ENCODE data around the gene SUPT7L. TPM values are rescaled to one million over a fixed set of nuclear protein-coding genes. Genes with fewer than 3 reads are reported as not detected.

The SUPT7L gene
- polyA plus RNA-seq, 1 donor (not counting 4 experiments of a cell fraction or from before 2014, with no cell fraction given): 39.8 TPM

- Histone ChIP-seq H3K4me1 (ENCODE audit: control insufficient read depth, extremely low read depth, insufficient read depth, low read length) (peaks cover 39% of the 10 kb centered on the region), H3K4me2 (ENCODE audit: control insufficient read depth, extremely low read depth, insufficient read depth, low read depth, low read length) (no peak overlapping the region), H3K27me3 (ENCODE audit: control insufficient read depth, extremely low read depth, insufficient read depth, low read length) (no peaks in the 10 kb centered on the region), H3K9ac (ENCODE audit: control insufficient read depth, extremely low read depth, insufficient read depth, low read length) (no peak overlapping the region), H3K79me2 (ENCODE audit: control insufficient read depth, insufficient read depth, low read length) (no peaks in the 10 kb centered on the region), H4K20me1 (ENCODE audit: control insufficient read depth, extremely low read depth, insufficient read depth, low read length) (no peaks in the 10 kb centered on the region), H2AFZ (ENCODE audit: control insufficient read depth, low read length) (peak overlapping the region; percentile 5), H3K36me3 (ENCODE audit: control insufficient read depth in 2 of 2, extremely low read depth in 1 of 2, insufficient read depth in 2 of 2, low read length in 2 of 2) (no peaks in the 10 kb centered on the region), H3K4me3 (ENCODE audit: control insufficient read depth in 2 of 3, extremely low read depth in 1 of 3, insufficient read depth in 2 of 3, low read depth in 1 of 3, low read length in 3 of 3) (no peak overlapping the region), H3K9me1 (ENCODE audit: control insufficient read depth, extremely low read depth, insufficient read depth, low read length) (no peaks in the 10 kb centered on the region), H3K27ac (ENCODE audit: control insufficient read depth, insufficient read depth, low read length) (peak overlapping the region; percentile 52), H3K9me3 (ENCODE audit: control insufficient read depth, low read depth, low read length) (no peaks in the 10 kb centered on the region)
- dilution Hi-C loops (cut with MboI; ENCODE audit: extremely low pct_ligation_motif_present, low sequenced_read_pairs): no loop called here
- TF ChIP-seq EZH2 (IDR thresholded peaks at IDR 0.05; ENCODE audit: low read length) (no peak), CTCF (optimal IDR thresholded peaks at IDR 0.05 in 1 of 3, IDR thresholded peaks at IDR 0.05 in 1 of 3, conservative IDR thresholded peaks at IDR 0.05 in 1 of 3; ENCODE audit: extremely low read depth in 1 of 3, insufficient read depth in 2 of 3, low read length in 3 of 3) (peak; percentile 80 to 89 (median 86))
- peak; percentile 49 for DNase-seq (ENCODE audit: low read depth, low spot score)
- FAIRE-seq: peak; percentile 82
Measured at GRCh38 chr2:27703638-27704341, 40.4 kb upstream of the SUPT7L start.

- dilution Hi-C loops (cut with MboI; ENCODE audit: extremely low pct_ligation_motif_present, low sequenced_read_pairs): no loop called here
- no peaks in the 10 kb centered on the region for H3K79me2 ChIP-seq (ENCODE audit: control insufficient read depth, insufficient read depth, low read length)
Measured at GRCh38 chr2:27702302-27702701, 38.9 kb upstream of the SUPT7L start.

More at GRCh38 chr2:27702302-27702701, 38.9 kb upstream of the SUPT7L start:
- Histone ChIP-seq H3K27me3 (ENCODE audit: control insufficient read depth, extremely low read depth, insufficient read depth, low read length) (no peaks in the 10 kb centered on the region), H4K20me1 (ENCODE audit: control insufficient read depth, extremely low read depth, insufficient read depth, low read length) (no peaks in the 10 kb centered on the region), H3K9me3 (ENCODE audit: control insufficient read depth, low read depth, low read length) (no peaks in the 10 kb centered on the region), H3K27ac (ENCODE audit: control insufficient read depth, insufficient read depth, low read length) (no peak overlapping the region), H3K4me2 (ENCODE audit: control insufficient read depth, extremely low read depth, insufficient read depth, low read depth, low read length) (no peak overlapping the region), H3K36me3 (ENCODE audit: control insufficient read depth in 2 of 2, extremely low read depth in 1 of 2, insufficient read depth in 2 of 2, low read length in 2 of 2) (peaks cover 0 to 4% of the 10 kb centered on the region in 2 experiments), H3K9ac (ENCODE audit: control insufficient read depth, extremely low read depth, insufficient read depth, low read length) (no peak overlapping the region), H3K4me3 (ENCODE audit: control insufficient read depth in 2 of 3, extremely low read depth in 1 of 3, insufficient read depth in 2 of 3, low read depth in 1 of 3, low read length in 3 of 3) (no peak overlapping the region), H3K9me1 (ENCODE audit: control insufficient read depth, extremely low read depth, insufficient read depth, low read length) (no peaks in the 10 kb centered on the region), H3K4me1 (ENCODE audit: control insufficient read depth, extremely low read depth, insufficient read depth, low read length) (peaks cover 39% of the 10 kb centered on the region), H2AFZ (ENCODE audit: control insufficient read depth, low read length) (no peak overlapping the region)
- FAIRE-seq (no peak), DNase-seq (ENCODE audit: low read depth, low spot score) (no peak)
- no peak for TF ChIP-seq EZH2 (IDR thresholded peaks at IDR 0.05; ENCODE audit: low read length)
- TF ChIP-seq CTCF (optimal IDR thresholded peaks at IDR 0.05 in 1 of 3, IDR thresholded peaks at IDR 0.05 in 1 of 3, conservative IDR thresholded peaks at IDR 0.05 in 1 of 3; ENCODE audit: extremely low read depth in 1 of 3, insufficient read depth in 2 of 3, low read length in 3 of 3): no peak

All from keratinocyte (primary cell).